Nephron progenitor cell (in vitro differentiated cells): ENCODE measurements around the gene TFPI.
"Not testable (repeated sequence)": the region's sequence is repeated elsewhere in the genome, so short reads cannot be mapped to it uniquely, and the experiment has no call there.

ENCODE experiments used
- DNase-seq: peaks from one replicate; pipeline ENCODE4 v3.0.0; 2021
- H3K27ac Mint-ChIP-seq: 2 replicates; pipeline ENCODE4 v1.8.0; 2021; ENCODE audit warnings: mild to moderate bottlenecking, moderate library complexity, mixed read lengths
- H3K27me3 Mint-ChIP-seq: 2 replicates; pipeline ENCODE4 v1.8.0; 2021; ENCODE audit warnings: mild to moderate bottlenecking, low read depth, mixed read lengths; ENCODE audit not compliant: poor library complexity
- H3K36me3 Mint-ChIP-seq: 2 replicates; pipeline ENCODE4 v1.8.0; 2021; ENCODE audit warnings: low read depth, mixed read lengths
- H3K4me1 Mint-ChIP-seq: 2 replicates; pipeline ENCODE4 v1.8.0; 2021; ENCODE audit warnings: mixed read lengths
- H3K4me3 Mint-ChIP-seq: 2 replicates; pipeline ENCODE4 v1.8.0; 2021; ENCODE audit warnings: mild to moderate bottlenecking, moderate library complexity, mixed read lengths
- H3K9me3 Mint-ChIP-seq: 2 replicates; pipeline ENCODE4 v1.8.0; 2021; ENCODE audit warnings: mild to moderate bottlenecking, moderate library complexity, mixed read lengths
- TF ChIP-seq, protein P1 (sequence below): fragments of 200-600 bp; sonication (generic); IDR thresholded peaks from 2 replicates; pipeline ENCODE4 v1.5.0; 2021; ENCODE audit warnings: antibody characterized with exemption

TFPI gene

GRCh38 chr2:187526792-187527191, 27.4 kb downstream of the TFPI start:
- DNase-seq = no peak
- Mint-ChIP-seq H3K27ac (peak overlapping the region; percentile 34), H3K27me3 (no peaks in the 10 kb centered on the region), H3K4me1 (peaks cover 14% of the 10 kb centered on the region), H3K36me3 (peaks cover 6% of the 10 kb centered on the region), H3K4me3 (no peak overlapping the region), H3K9me3 (peaks cover 6% of the 10 kb centered on the region)
- TF ChIP-seq, protein P1, sequence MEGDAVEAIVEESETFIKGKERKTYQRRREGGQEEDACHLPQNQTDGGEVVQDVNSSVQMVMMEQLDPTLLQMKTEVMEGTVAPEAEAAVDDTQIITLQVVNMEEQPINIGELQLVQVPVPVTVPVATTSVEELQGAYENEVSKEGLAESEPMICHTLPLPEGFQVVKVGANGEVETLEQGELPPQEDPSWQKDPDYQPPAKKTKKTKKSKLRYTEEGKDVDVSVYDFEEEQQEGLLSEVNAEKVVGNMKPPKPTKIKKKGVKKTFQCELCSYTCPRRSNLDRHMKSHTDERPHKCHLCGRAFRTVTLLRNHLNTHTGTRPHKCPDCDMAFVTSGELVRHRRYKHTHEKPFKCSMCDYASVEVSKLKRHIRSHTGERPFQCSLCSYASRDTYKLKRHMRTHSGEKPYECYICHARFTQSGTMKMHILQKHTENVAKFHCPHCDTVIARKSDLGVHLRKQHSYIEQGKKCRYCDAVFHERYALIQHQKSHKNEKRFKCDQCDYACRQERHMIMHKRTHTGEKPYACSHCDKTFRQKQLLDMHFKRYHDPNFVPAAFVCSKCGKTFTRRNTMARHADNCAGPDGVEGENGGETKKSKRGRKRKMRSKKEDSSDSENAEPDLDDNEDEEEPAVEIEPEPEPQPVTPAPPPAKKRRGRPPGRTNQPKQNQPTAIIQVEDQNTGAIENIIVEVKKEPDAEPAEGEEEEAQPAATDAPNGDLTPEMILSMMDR = no peak

GRCh38 chr2:187525163-187525900, 28.9 kb downstream of the TFPI start:
- H3K4me3 Mint-ChIP-seq = no peak overlapping the region
- TF ChIP-seq, protein P1 = no peak
- no peaks in the 10 kb centered on the region for H3K27me3 Mint-ChIP-seq
- peaks cover 17% of the 10 kb centered on the region for H3K4me1 Mint-ChIP-seq
- H3K27ac Mint-ChIP-seq = peak overlapping the region; percentile 47
- H3K36me3 Mint-ChIP-seq = peaks cover 8% of the 10 kb centered on the region
- no peak for DNase-seq
- H3K9me3 Mint-ChIP-seq = peaks cover 13% of the 10 kb centered on the region

- no peak for DNase-seq
- peaks cover 20% of the 10 kb centered on the region for H3K4me1 Mint-ChIP-seq
- no peak overlapping the region for H3K4me3 Mint-ChIP-seq
- no peak overlapping the region for H3K27ac Mint-ChIP-seq
- TF ChIP-seq, protein P1 = no peak
- peaks cover 19% of the 10 kb centered on the region for H3K36me3 Mint-ChIP-seq
- H3K9me3 Mint-ChIP-seq = peaks cover 26% of the 10 kb centered on the region
- no peaks in the 10 kb centered on the region for H3K27me3 Mint-ChIP-seq
Measured at GRCh38 chr2:187523325-187523724, 30.9 kb downstream of the TFPI start.

DNA sequence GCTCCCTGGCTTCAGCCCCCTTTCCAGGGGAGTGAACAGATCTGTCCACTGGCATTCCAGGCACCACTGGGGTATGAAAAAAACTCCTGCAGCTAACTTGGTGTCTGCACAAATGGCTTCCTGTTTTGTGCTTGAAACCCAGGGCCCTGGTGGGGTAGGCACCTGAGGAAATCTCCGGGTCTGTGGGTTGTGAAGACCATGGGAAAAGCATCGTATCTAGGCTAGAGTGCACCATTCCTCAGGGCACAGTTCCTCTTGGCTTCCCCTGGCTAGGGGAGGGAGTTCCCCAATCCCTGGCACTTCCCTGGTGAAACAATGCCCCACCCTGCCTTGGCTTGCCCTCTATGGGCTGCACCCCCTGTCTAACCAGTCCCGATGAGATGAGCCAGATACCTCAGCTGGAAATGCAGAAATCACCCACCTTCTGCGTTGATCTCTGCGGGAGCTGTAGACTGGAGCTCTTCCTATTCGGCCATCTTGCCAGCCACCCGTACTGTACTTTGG, 34.1 kb downstream of the TFPI start:
- H3K4me3 Mint-ChIP-seq = no peak overlapping the region
- peaks cover 46% of the 10 kb centered on the region for H3K9me3 Mint-ChIP-seq
- H3K27me3 Mint-ChIP-seq = no peaks in the 10 kb centered on the region
- peaks cover 6% of the 10 kb centered on the region for H3K4me1 Mint-ChIP-seq
- TF ChIP-seq, protein P1 = no peak
- H3K27ac Mint-ChIP-seq = no peak overlapping the region
- H3K36me3 Mint-ChIP-seq = peaks cover 29% of the 10 kb centered on the region
- no peak for DNase-seq

GRCh38 chr2:187519419-187520120, 34.7 kb downstream of the TFPI start:
- Mint-ChIP-seq H3K36me3 (peaks cover 29% of the 10 kb centered on the region), H3K9me3 (peaks cover 46% of the 10 kb centered on the region), H3K4me3 (no peak overlapping the region)

DNA sequence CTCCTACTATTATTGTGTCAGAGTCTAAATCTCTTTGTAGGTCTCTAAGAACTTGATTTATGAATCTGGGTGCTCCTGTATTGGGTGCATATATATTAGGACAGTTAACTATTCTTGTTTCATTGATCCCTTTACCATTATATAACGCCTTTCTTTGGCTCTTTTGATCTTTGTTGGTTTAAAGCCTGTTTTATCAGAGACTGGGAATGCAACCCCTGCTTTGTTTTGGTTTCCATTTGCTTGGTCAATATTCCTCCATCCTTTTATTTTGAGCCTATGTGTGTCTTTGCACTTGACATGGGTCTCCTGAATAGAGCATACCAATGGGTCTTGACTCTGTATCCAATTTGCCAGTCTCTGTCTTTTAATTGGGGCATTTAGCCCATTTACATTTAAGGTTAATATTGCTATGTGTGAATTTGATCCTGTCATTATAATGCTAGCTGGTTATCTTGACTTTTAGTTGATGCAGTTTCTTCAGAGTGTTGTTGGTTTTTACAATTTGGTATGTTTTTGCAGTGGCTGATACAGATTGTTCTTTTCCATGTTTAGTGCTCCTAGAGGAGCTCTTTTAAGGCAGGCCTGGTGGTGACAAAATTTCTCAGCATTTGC, 36.4 kb downstream of the TFPI start:
- Mint-ChIP-seq H3K9me3 (peaks cover 46% of the 10 kb centered on the region), H3K4me1 (peaks cover 14% of the 10 kb centered on the region), H3K36me3 (peaks cover 29% of the 10 kb centered on the region)
- not testable (repeated sequence) for H3K27me3 Mint-ChIP-seq, DNase-seq, H3K4me3 Mint-ChIP-seq, H3K27ac Mint-ChIP-seq

More at GRCh38 chr2:187519419-187520120, 34.7 kb downstream of the TFPI start:
- TF ChIP-seq, protein P1 = no peak
- Mint-ChIP-seq H3K4me1 (peaks cover 6% of the 10 kb centered on the region), H3K27ac (no peak overlapping the region), H3K27me3 (no peaks in the 10 kb centered on the region)
- no peak for DNase-seq

DNA sequence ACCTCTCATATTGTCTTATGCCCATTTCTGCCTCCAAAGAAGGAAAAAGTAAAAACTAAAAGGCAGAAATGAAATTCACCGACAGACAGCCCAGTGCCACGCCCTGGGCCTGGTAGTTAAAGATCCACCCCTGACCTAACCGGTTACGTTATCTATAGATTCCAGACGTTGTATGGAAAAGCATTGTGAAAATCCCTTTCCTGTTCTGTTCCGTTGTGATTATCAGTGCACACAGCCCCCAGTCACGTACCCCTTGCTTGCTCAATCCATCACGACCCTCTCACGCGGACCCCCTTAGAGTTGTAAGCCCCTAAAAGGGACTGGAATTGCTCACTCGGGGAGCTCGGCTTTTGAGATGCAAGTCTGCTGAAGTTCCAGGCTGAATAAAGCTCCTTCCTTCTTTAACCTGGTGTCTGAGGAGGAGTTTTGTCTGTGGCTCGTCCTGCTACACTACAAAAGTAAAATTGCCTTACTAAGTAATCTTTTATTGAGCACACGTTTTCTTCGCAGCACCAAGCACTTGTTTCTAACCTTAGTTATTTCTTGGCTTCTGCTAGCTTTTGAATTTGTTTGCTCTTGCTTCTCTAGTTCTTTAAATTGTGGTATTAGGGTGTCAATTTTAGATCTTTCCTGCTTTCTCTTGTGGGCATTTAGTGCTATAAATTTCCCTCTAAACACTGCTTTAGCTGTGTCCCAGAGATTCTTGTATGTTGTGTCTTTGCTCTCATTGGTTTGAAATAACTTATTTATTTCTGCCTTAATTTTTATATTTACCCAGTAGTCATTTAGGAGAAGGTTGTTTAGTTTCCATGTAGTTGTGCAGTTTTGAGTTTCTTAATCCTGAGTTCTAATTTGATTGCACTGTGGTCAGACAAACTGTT, 37.4 kb downstream of the TFPI start:
- H3K27me3 Mint-ChIP-seq, H3K4me3 Mint-ChIP-seq, H3K27ac Mint-ChIP-seq, DNase-seq: not testable (repeated sequence)
- H3K9me3 Mint-ChIP-seq = peaks cover 41% of the 10 kb centered on the region
- H3K4me1 Mint-ChIP-seq = peaks cover 20% of the 10 kb centered on the region
- peaks cover 24% of the 10 kb centered on the region for H3K36me3 Mint-ChIP-seq
